HG02623 (cell line): ENCODE measurements around the gene PRR9.

ENCODE experiments used
- ATAC-seq: cut with Tn5 transposase; IDR thresholded peaks from one replicate; pipeline ENCODE4 v1.9.1; 2021; ENCODE audit warnings: moderate library complexity; ENCODE audit not compliant: unreplicated experiment

The PRR9 gene

GRCh38 chr1:153262462-153263157 is 45.2 kb downstream of the PRR9 start:
- ATAC-seq: no peak

- ATAC-seq: no peak
Observed at GRCh38 chr1:153265457-153265856, 48.1 kb downstream of the PRR9 start.
